Measurements from ENCODE around the gene LRRC51.

The LRRC51 gene

GRCh38 chr11:72103754-72104167, 23.1 kb downstream of the LRRC51 start:
- Histone ChIP-seq H3K79me2 (ENCODE audit: insufficient read depth, low read length) (peaks cover 36% of the 10 kb centered on the region), H3F3A (ENCODE audit: low read depth) (peaks cover 7% of the 10 kb centered on the region; the same call in 1 of the 2 replicates), H3K9me2 (replicated peaks; ENCODE audit: low read depth, low read length) (no peaks in the 10 kb centered on the region), H3K36me3 (ENCODE audit: insufficient read depth, low read length) (peaks cover 1% of the 10 kb centered on the region; the same call in 1 of the 2 replicates), H3K4me1 (ENCODE audit: insufficient read depth, low read length, poor library complexity, severe bottlenecking) (peaks cover 45% of the 10 kb centered on the region), H3K4me2 (ENCODE audit: low read depth, low read length, poor library complexity, severe bottlenecking) (peak overlapping the region; percentile 72), H3K9me3 (ENCODE audit: insufficient read depth, low read depth, low read length) (no peaks in the 10 kb centered on the region), H4K20me1 (ENCODE audit: insufficient read depth, low read length, poor library complexity, severe bottlenecking) (peaks cover 4% of the 10 kb centered on the region), H2AFZ (ENCODE audit: low read length) (no peak overlapping the region), H3K4me3 (ENCODE audit: low read length, poor library complexity, severe bottlenecking) (peak overlapping the region; percentile 67), H3K27me3 (ENCODE audit: insufficient read depth, low read length, poor library complexity, severe bottlenecking) (no peaks in the 10 kb centered on the region), H3K9ac (ENCODE audit: low read depth, low read length, poor library complexity, severe bottlenecking) (peak overlapping the region; percentile 60)
- TF ChIP-seq, protein P1, sequence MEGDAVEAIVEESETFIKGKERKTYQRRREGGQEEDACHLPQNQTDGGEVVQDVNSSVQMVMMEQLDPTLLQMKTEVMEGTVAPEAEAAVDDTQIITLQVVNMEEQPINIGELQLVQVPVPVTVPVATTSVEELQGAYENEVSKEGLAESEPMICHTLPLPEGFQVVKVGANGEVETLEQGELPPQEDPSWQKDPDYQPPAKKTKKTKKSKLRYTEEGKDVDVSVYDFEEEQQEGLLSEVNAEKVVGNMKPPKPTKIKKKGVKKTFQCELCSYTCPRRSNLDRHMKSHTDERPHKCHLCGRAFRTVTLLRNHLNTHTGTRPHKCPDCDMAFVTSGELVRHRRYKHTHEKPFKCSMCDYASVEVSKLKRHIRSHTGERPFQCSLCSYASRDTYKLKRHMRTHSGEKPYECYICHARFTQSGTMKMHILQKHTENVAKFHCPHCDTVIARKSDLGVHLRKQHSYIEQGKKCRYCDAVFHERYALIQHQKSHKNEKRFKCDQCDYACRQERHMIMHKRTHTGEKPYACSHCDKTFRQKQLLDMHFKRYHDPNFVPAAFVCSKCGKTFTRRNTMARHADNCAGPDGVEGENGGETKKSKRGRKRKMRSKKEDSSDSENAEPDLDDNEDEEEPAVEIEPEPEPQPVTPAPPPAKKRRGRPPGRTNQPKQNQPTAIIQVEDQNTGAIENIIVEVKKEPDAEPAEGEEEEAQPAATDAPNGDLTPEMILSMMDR (conservative IDR thresholded peaks at IDR 0.05; ENCODE audit: low read length): peak; percentile 33
- TF ChIP-seq EZH2phosphoT487 (IDR thresholded peaks at IDR 0.05; ENCODE audit: borderline replicate concordance): no peak

DNA sequence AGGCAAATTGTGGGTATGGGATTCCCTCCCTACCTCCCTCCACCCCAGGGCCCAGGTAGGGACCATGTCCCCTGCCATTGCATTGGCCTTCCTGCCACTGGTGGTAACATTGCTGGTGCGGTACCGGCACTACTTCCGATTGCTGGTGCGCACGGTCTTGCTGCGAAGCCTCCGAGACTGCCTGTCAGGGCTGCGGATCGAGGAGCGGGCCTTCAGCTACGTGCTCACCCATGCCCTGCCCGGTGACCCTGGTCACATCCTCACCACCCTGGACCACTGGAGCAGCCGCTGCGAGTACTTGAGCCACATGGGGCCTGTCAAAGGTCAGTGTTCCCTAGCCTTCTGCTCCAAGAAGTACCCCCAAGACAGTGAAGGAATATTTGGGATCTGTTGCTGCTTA, 25.2 kb downstream of the LRRC51 start, which contains the start of gene TOMT:
Gene TOMT, plus strand, starts transcription at position 37 of the 400 bp plus-strand sequence. Its CDS starts 28 bp downstream, at position 65.
- Histone ChIP-seq H3K4me3 (ENCODE audit: low read length, poor library complexity, severe bottlenecking) (no peak within 1 kb of the TSS), H2AFZ (ENCODE audit: low read length) (no peak within 1 kb of the TSS), H3K27me3 (ENCODE audit: insufficient read depth, low read length, poor library complexity, severe bottlenecking) (no peaks in the 10 kb centered on the region), H3F3A (ENCODE audit: low read depth) (no peaks in the 10 kb centered on the region), H3K4me1 (ENCODE audit: insufficient read depth, low read length, poor library complexity, severe bottlenecking) (peaks cover 25% of the 10 kb centered on the region), H3K9me3 (ENCODE audit: insufficient read depth, low read depth, low read length) (no peaks in the 10 kb centered on the region), H3K79me2 (ENCODE audit: insufficient read depth, low read length) (peaks cover 21% of the 10 kb centered on the region), H3K36me3 (ENCODE audit: insufficient read depth, low read length) (no peaks in the 10 kb centered on the region), H3K4me2 (ENCODE audit: low read depth, low read length, poor library complexity, severe bottlenecking) (no peak within 1 kb of the TSS), H4K20me1 (ENCODE audit: insufficient read depth, low read length, poor library complexity, severe bottlenecking) (peaks cover 4% of the 10 kb centered on the region), H3K9ac (ENCODE audit: low read depth, low read length, poor library complexity, severe bottlenecking) (no peak within 1 kb of the TSS), H3K9me2 (replicated peaks; ENCODE audit: low read depth, low read length) (no peaks in the 10 kb centered on the region)
- TF ChIP-seq, protein P1 (conservative IDR thresholded peaks at IDR 0.05; ENCODE audit: low read length): no peak
- TF ChIP-seq EZH2phosphoT487 (IDR thresholded peaks at IDR 0.05; ENCODE audit: borderline replicate concordance): no peak

- no peaks in the 10 kb centered on the region for H3F3A ChIP-seq (ENCODE audit: low read depth)
- no peaks in the 10 kb centered on the region for H3K9me2 ChIP-seq (replicated peaks; ENCODE audit: low read depth, low read length)
- H4K20me1 ChIP-seq (ENCODE audit: insufficient read depth, low read length, poor library complexity, severe bottlenecking): no peaks in the 10 kb centered on the region
- H3K79me2 ChIP-seq (ENCODE audit: insufficient read depth, low read length): peaks cover 9% of the 10 kb centered on the region; the same call in 1 of the 2 replicates
- H3K27me3 ChIP-seq (ENCODE audit: insufficient read depth, low read length, poor library complexity, severe bottlenecking): peaks cover 18% of the 10 kb centered on the region
- no peaks in the 10 kb centered on the region for H3K9me3 ChIP-seq (ENCODE audit: insufficient read depth, low read depth, low read length)
- no peaks in the 10 kb centered on the region for H3K36me3 ChIP-seq (ENCODE audit: insufficient read depth, low read length)
- peak overlapping the region; percentile 95 for H3K4me3 ChIP-seq (ENCODE audit: low read length, poor library complexity, severe bottlenecking)
- peak overlapping the region; percentile 48 for H2AFZ ChIP-seq (ENCODE audit: low read length)
- TF ChIP-seq, protein P1 (conservative IDR thresholded peaks at IDR 0.05; ENCODE audit: low read length): no peak
- TF ChIP-seq EZH2phosphoT487 (IDR thresholded peaks at IDR 0.05; ENCODE audit: borderline replicate concordance): no peak
- peaks cover 16% of the 10 kb centered on the region for H3K4me1 ChIP-seq (ENCODE audit: insufficient read depth, low read length, poor library complexity, severe bottlenecking)
- peak overlapping the region; percentile 94 for H3K9ac ChIP-seq (ENCODE audit: low read depth, low read length, poor library complexity, severe bottlenecking)
- peak overlapping the region; percentile 95 for H3K4me2 ChIP-seq (ENCODE audit: low read depth, low read length, poor library complexity, severe bottlenecking)
These were observed 30.9 kb downstream of the LRRC51 start for GRCh38 chr11:72111300-72112142.
